IMR-90 (cell line): ENCODE results near the gene ABO. TPM values are rescaled to one million over a fixed set of nuclear protein-coding genes. Genes with fewer than 3 reads are reported as not detected.

Source experiments
- ATAC-seq: fragments of 200-7000 bp; cut with Tn5 transposase; 2 replicates; pipeline ENCODE4 v1.9.1; 2020; ENCODE audit warnings: low read depth, mild to moderate bottlenecking, moderate library complexity
- BruUV-seq: library from RNA; stranded (reverse); fragments of 400-500 nt; replicated peaks from 2 replicates; lab custom pipeline; 2021; lab: Mats Ljungman, UMichigan
- CTCF ChIA-PET: fragments of 300-600 bp; formaldehyde crosslinking; extraction: SDS; loops from one replicate; lab custom pipeline; 2021; ENCODE audit warnings: antibody characterized with exemption; lab: Yijun Ruan, JAX
- POLR2A ChIA-PET: fragments of 300-600 bp; sonication (Branson Sonifier 250); formaldehyde crosslinking; loops from one replicate; lab custom pipeline; 2022; ENCODE audit warnings: antibody characterized with exemption; ENCODE audit not compliant: unreplicated experiment; lab: Charles Lee
- DNase-seq: peaks from one replicate; pipeline ENCODE4 v3.0.0; 2013
- H2AFZ ChIP-seq: replicated peaks from 2 replicates; pipeline ENCODE3; 2013; ENCODE audit warnings: low read length, mild to moderate bottlenecking; ENCODE audit not compliant: poor library complexity
- H2AK5ac ChIP-seq: 2 replicates; pipeline ENCODE4 v1.6.1; 2013; ENCODE audit warnings: low read depth, low read length, inconsistent platforms
- H2AK9ac ChIP-seq: replicated peaks from 2 replicates; pipeline ENCODE3; 2013; ENCODE audit warnings: mild to moderate bottlenecking, low read depth, low read length, moderate library complexity; ENCODE audit not compliant: poor library complexity
- H2BK120ac ChIP-seq: 2 replicates; pipeline ENCODE4 v1.6.1; 2013; ENCODE audit warnings: low read depth, low read length, inconsistent platforms
- H2BK15ac ChIP-seq: 3 replicates; pipeline ENCODE4 v1.6.1; 2013; ENCODE audit warnings: low read depth, low read length, inconsistent platforms
- H2BK20ac ChIP-seq: 2 replicates; pipeline ENCODE4 v1.6.1; 2013; ENCODE audit warnings: low read depth, mild to moderate bottlenecking, inconsistent platforms, low read length, moderate library complexity
- H2BK5ac ChIP-seq: 2 replicates; pipeline ENCODE4 v1.6.1; 2013; ENCODE audit warnings: mild to moderate bottlenecking, low read depth, low read length, inconsistent platforms; ENCODE audit not compliant: poor library complexity, severe bottlenecking
- H3K14ac ChIP-seq: replicated peaks from 2 replicates; pipeline ENCODE4 v1.6.1; 2013; ENCODE audit warnings: low read depth, low read length, inconsistent platforms
- H3K18ac ChIP-seq: 2 replicates; pipeline ENCODE4 v1.6.1; 2013; ENCODE audit warnings: low read depth, low read length, control low read depth
- H3K23ac ChIP-seq: 2 replicates; pipeline ENCODE4 v1.6.1; 2013; ENCODE audit warnings: low read depth, low read length, inconsistent platforms
- H3K27ac ChIP-seq: 2 replicates; pipeline ENCODE4 v1.5.1; 2013; ENCODE audit warnings: mild to moderate bottlenecking, control low read depth, low read length; ENCODE audit not compliant: insufficient read depth
- H3K27me3 ChIP-seq: 2 replicates; pipeline ENCODE4 v1.6.1; 2013; ENCODE audit warnings: low read length; ENCODE audit not compliant: control insufficient read depth, insufficient read depth
- H3K36me3 ChIP-seq: 2 replicates; pipeline ENCODE4 v1.6.1; 2013; ENCODE audit warnings: low read length, mixed read lengths; ENCODE audit not compliant: control insufficient read depth, insufficient read depth
- H3K4ac ChIP-seq: 2 replicates; pipeline ENCODE4 v1.6.1; 2013; ENCODE audit warnings: low read depth, low read length, inconsistent platforms
- H3K4me1 ChIP-seq: 2 replicates; pipeline ENCODE4 v1.6.1; 2013; ENCODE audit warnings: low read length, mixed read lengths; ENCODE audit not compliant: control insufficient read depth, insufficient read depth
- H3K4me2 ChIP-seq: 2 replicates; pipeline ENCODE4 v1.6.1; 2013; ENCODE audit warnings: low read depth, mild to moderate bottlenecking, control low read depth, low read length, moderate library complexity
- H3K4me3 ChIP-seq: 2 replicates; pipeline ENCODE4 v1.5.1; 2013; ENCODE audit warnings: low read depth, mild to moderate bottlenecking, control low read depth, low read length, moderate library complexity; ENCODE audit not compliant: insufficient read depth
- H3K56ac ChIP-seq: 2 replicates; pipeline ENCODE4 v1.6.1; 2013; ENCODE audit warnings: low read length, inconsistent platforms; ENCODE audit not compliant: insufficient read depth; ENCODE audit errors: extremely low read depth
- H3K79me1 ChIP-seq, 2 experiments: 2 replicates each; pipeline ENCODE4 v1.6.1; 2013; ENCODE audit warnings: low read length in 2 of 2, inconsistent platforms in 1 of 2, low read depth in 1 of 2
- H3K9ac ChIP-seq: 2 replicates; pipeline ENCODE4 v1.6.1; 2013; ENCODE audit warnings: low read depth, low read length, control low read depth
- H3K9me1 ChIP-seq: 2 replicates; pipeline ENCODE4 v1.6.1; 2013; ENCODE audit warnings: low read length, inconsistent platforms; ENCODE audit not compliant: insufficient read depth
- H3K9me3 ChIP-seq: 2 replicates; pipeline ENCODE4 v1.6.1; 2013; ENCODE audit warnings: low read length; ENCODE audit not compliant: control insufficient read depth, insufficient read depth
- H4K20me1 ChIP-seq: 2 replicates; pipeline ENCODE4 v1.6.1; 2013; ENCODE audit warnings: low read length, inconsistent platforms; ENCODE audit not compliant: insufficient read depth
- H4K5ac ChIP-seq: 2 replicates; pipeline ENCODE4 v1.6.1; 2013; ENCODE audit warnings: mild to moderate bottlenecking, low read depth, low read length, control low read depth
- H4K8ac ChIP-seq, 2 experiments: 2 replicates each; pipeline ENCODE4 v1.6.1; 2013; ENCODE audit warnings: low read depth in 2 of 2, low read length in 2 of 2, control low read depth in 1 of 2, inconsistent platforms in 1 of 2
- H4K91ac ChIP-seq: 2 replicates; pipeline ENCODE4 v1.6.1; 2013; ENCODE audit warnings: low read depth, low read length, inconsistent platforms; ENCODE audit not compliant: insufficient read depth
- BHLHE40 ChIP-seq: fragments of 150-350 bp; IDR thresholded peaks from 2 replicates; pipeline ENCODE4 v1.6.1; 2016; ENCODE audit warnings: mild to moderate bottlenecking, low read depth, low read length
- CEBPB ChIP-seq: IDR thresholded peaks from 2 replicates; pipeline ENCODE4 v1.6.1; 2012; ENCODE audit warnings: low read depth, low read length, improper control_type of control experiment
- CHD1 ChIP-seq: IDR thresholded peaks from 2 replicates; pipeline ENCODE4 v1.6.1; 2012; ENCODE audit warnings: low read depth, low read length, improper control_type of control experiment
- CTCF ChIP-seq: conservative IDR thresholded peaks from 2 replicates; pipeline ENCODE4 v1.5.1; 2012; ENCODE audit warnings: mild to moderate bottlenecking, low read depth, low read length, improper control_type of control experiment
- ELK1 ChIP-seq: fragments of 150-350 bp; IDR thresholded peaks from 2 replicates; pipeline ENCODE4 v1.6.1; 2016; ENCODE audit warnings: low read depth, mild to moderate bottlenecking, low read length, moderate library complexity, borderline replicate concordance
- FOS ChIP-seq: fragments of 150-350 bp; IDR thresholded peaks from 2 replicates; pipeline ENCODE4 v1.6.1; 2016; ENCODE audit warnings: low read depth, low read length
- MAFK ChIP-seq: IDR thresholded peaks from 2 replicates; pipeline ENCODE4 v1.6.1; 2012; ENCODE audit warnings: low read depth, low read length, improper control_type of control experiment
- MAZ ChIP-seq: IDR thresholded peaks from 2 replicates; pipeline ENCODE4 v1.6.1; 2012; ENCODE audit warnings: low read depth, mild to moderate bottlenecking, low read length, improper control_type of control experiment, moderate library complexity, borderline replicate concordance
- MXI1 ChIP-seq: IDR thresholded peaks from 2 replicates; pipeline ENCODE4 v1.6.1; 2012; ENCODE audit warnings: low read depth, mild to moderate bottlenecking, low read length, moderate library complexity, borderline replicate concordance
- NFE2L2 ChIP-seq: fragments of 150-350 bp; IDR thresholded peaks from 2 replicates; pipeline ENCODE4 v1.6.1; 2016; ENCODE audit warnings: low read depth, mild to moderate bottlenecking, low read length
- POLR2A ChIP-seq: IDR thresholded peaks from 2 replicates; pipeline ENCODE4 v1.6.1; 2012; ENCODE audit warnings: mild to moderate bottlenecking, low read depth, low read length
- RAD21 ChIP-seq: IDR thresholded peaks from 2 replicates; pipeline ENCODE4 v1.6.1; 2012; ENCODE audit warnings: low read length, improper control_type of control experiment
- RCOR1 ChIP-seq: IDR thresholded peaks from 2 replicates; pipeline ENCODE4 v1.6.1; 2012; ENCODE audit warnings: mild to moderate bottlenecking, low read length, improper control_type of control experiment; ENCODE audit not compliant: insufficient replicate concordance
- SMC3 ChIP-seq: fragments of 150-350 bp; IDR thresholded peaks from 2 replicates; pipeline ENCODE4 v1.6.1; 2016; ENCODE audit warnings: low read depth, mild to moderate bottlenecking, antibody characterized with exemption, low read length, moderate library complexity
- WGBS, 2 experiments: methylation state at CpG; one replicate each; pipeline versions ENCODE4 v1.1.5 to v1.1.7; 2013; ENCODE audit warnings: missing lambda C conversion rate in 2 of 2; ENCODE audit not compliant: insufficient read length in 1 of 2; ENCODE audit errors: extremely low coverage in 2 of 2; 5-methylcytosine and 5-hydroxymethylcytosine counted together
- dilution Hi-C: fragments of 300-500 bp; cut with HindIII; formaldehyde crosslinking; loops from one replicate; pipeline ENCODE4 v1.14.3; 2018; ENCODE audit warnings: low sequenced_read_pairs; ENCODE audit not compliant: unreplicated experiment
- in situ Hi-C: fragments of 300-500 bp; cut with MboI; formaldehyde crosslinking; loops from 3 replicates; pipeline ENCODE4 v1.14.3; 2019; ENCODE audit warnings: low sequenced_read_pairs, inconsistent platforms, mixed read lengths
- intact Hi-C: fragments of 100-400 bp; cut with micrococcal nuclease; formaldehyde crosslinking; loops from 2 replicates; pipeline ENCODE4 v1.10.0; 2022
- polyA plus RNA-seq, 3 experiments: library from polyadenylated mRNA; depleted of rRNA; stranded (reverse); fragments of >200 nt; gene quantifications; 2 replicates each; pipeline ENCODE4 v1.2.3, GENCODE V29; 2012; ENCODE audit warnings: low replicate concordance in 1 of 3
- total RNA-seq: library from RNA; depleted of rRNA; stranded (reverse); fragments of >200 nt; gene quantifications from 2 replicates; pipeline ENCODE4 v1.2.3, GENCODE V29; 2012
- TF ChIP-seq, protein P1 (sequence below): fragments of 150-350 bp; IDR thresholded peaks from 2 replicates; pipeline ENCODE4 v1.6.1; 2017; ENCODE audit warnings: mild to moderate bottlenecking, antibody characterized with exemption, low read length, low read depth

ABO gene
- total and polyA plus RNA-seq, 2 of the 4 experiments (the other 2 are of a cell fraction) = not detected

DNA sequence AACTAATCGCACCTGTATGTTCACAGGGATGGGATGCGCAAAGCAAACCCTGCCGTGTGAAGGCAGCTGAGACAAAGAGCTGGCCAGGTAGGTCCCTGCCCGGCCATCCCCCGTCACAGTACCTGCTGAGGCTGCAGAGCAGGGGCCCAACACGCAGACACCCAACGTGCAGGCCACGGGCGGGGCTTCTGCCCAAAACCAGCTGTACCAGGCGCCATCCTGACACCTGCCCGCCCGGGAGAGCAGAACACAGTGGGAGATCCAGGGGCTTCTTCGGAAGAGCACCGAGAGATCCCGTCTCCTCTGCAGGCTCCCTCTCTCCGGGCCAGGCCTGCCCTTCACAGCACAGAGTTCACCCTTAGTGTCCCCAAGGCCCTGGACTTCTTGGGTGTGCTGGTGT lies 28.4 kb downstream of the ABO start:
- DNase-seq (no peak), ATAC-seq (no peak)
- no peaks in the 10 kb centered on the region for H3K36me3 ChIP-seq
- dilution Hi-C loops (no loop called here), in situ Hi-C loops (no loop called here), intact Hi-C loops (no loop called here)
- no peak overlapping the region for H2AK5ac ChIP-seq
- H2BK5ac ChIP-seq = no peak overlapping the region
- H2AK9ac ChIP-seq = no peak overlapping the region
- H3K9me3 ChIP-seq = no peaks in the 10 kb centered on the region
- no peak overlapping the region for H3K56ac ChIP-seq
- no peak overlapping the region for H3K9ac ChIP-seq
- H4K91ac ChIP-seq = no peak overlapping the region
- H3K4ac ChIP-seq = no peak overlapping the region
- ChIA-PET POLR2A (no interaction called here), CTCF (no interaction called here)
- H2AFZ ChIP-seq = no peak overlapping the region
- BruUV-seq = no TSS peak
- TF ChIP-seq POLR2A = no peak
- TF ChIP-seq CHD1 = no peak
- TF ChIP-seq NFE2L2 = no peak
- no peak for TF ChIP-seq RCOR1
- TF ChIP-seq FOS = no peak
- no peak for TF ChIP-seq RAD21
- TF ChIP-seq CEBPB = no peak
- TF ChIP-seq CTCF = no peak
- TF ChIP-seq BHLHE40 = no peak
- no peak for TF ChIP-seq SMC3
- no peak for TF ChIP-seq ELK1
- TF ChIP-seq, protein P1, sequence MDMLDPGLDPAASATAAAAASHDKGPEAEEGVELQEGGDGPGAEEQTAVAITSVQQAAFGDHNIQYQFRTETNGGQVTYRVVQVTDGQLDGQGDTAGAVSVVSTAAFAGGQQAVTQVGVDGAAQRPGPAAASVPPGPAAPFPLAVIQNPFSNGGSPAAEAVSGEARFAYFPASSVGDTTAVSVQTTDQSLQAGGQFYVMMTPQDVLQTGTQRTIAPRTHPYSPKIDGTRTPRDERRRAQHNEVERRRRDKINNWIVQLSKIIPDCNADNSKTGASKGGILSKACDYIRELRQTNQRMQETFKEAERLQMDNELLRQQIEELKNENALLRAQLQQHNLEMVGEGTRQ = no peak
- TF ChIP-seq MAFK = no peak
- TF ChIP-seq MXI1 = no peak
- no peak for TF ChIP-seq MAZ
- H3K27ac ChIP-seq = no peak overlapping the region
- H4K8ac ChIP-seq = no peak overlapping the region
- H3K23ac ChIP-seq = no peak overlapping the region
- H3K18ac ChIP-seq = no peak overlapping the region
- 62% methylated on average over 5 of the region's 16 CpGs; no CpG with 5 or more reads in 1 of the 2 experiments for WGBS, 2 experiments
- H3K27me3 ChIP-seq = peaks cover 35% of the 10 kb centered on the region
- no peaks in the 10 kb centered on the region for H3K79me1 ChIP-seq
- no peak overlapping the region for H3K14ac ChIP-seq
- H3K4me2 ChIP-seq = no peak overlapping the region
- H4K5ac ChIP-seq = no peak overlapping the region
- no peak overlapping the region for H2BK15ac ChIP-seq
- H3K4me1 ChIP-seq = no peaks in the 10 kb centered on the region
- H3K9me1 ChIP-seq = no peaks in the 10 kb centered on the region
- H3K4me3 ChIP-seq = no peak overlapping the region
- H4K20me1 ChIP-seq = no peaks in the 10 kb centered on the region
- no peak overlapping the region for H2BK20ac ChIP-seq
- H2BK120ac ChIP-seq = no peak overlapping the region
